ENCODE results near the gene SLC2A8.
A peak's percentile ranks its signal among the peaks of the same experiment; 100 is the strongest.

SLC2A8 gene

GRCh38 chr9:127393645-127394044 lies 3.3 kb upstream of the SLC2A8 start:
- no peak overlapping the region for H3K9ac ChIP-seq (ENCODE audit: low read depth, low read length, poor library complexity)
- whole genome bisulfite sequencing, 2 donors (ENCODE audit: extremely low coverage in 2 of 2, insufficient read length in 2 of 2, insufficient replicate concordance in 1 of 2) = no CpG with 5 or more reads among the region's 2 CpGs
- H4K91ac ChIP-seq (ENCODE audit: low read depth, low read length, poor library complexity) = no peak overlapping the region
- H3K27ac ChIP-seq (replicated peaks; ENCODE audit: low read length) = no peak overlapping the region
- H3K4me1 ChIP-seq (ENCODE audit: control insufficient read depth in 2 of 2, insufficient read depth in 1 of 2, low read depth in 1 of 2, low read length in 2 of 2) = peaks cover 9 to 34% of the 10 kb centered on the region in 2 donors
- H3K4me3 ChIP-seq (ENCODE audit: low read length in 2 of 2) = no peak overlapping the region
- no peak for DNase-seq (ENCODE audit: low spot score)
- no peak overlapping the region for H3K14ac ChIP-seq (ENCODE audit: low read length)
- no peak overlapping the region for H3K4me2 ChIP-seq (ENCODE audit: insufficient read depth, low read length, poor library complexity, severe bottlenecking)
- H2BK15ac ChIP-seq (ENCODE audit: low read length) = no peak overlapping the region
- no peak overlapping the region for H2BK5ac ChIP-seq (ENCODE audit: low read length)
- H2AFZ ChIP-seq (ENCODE audit: low read length) = no peak overlapping the region
- H3K9me3 ChIP-seq (replicated peaks in 1 of 2; ENCODE audit: control insufficient read depth in 2 of 2, insufficient read depth in 1 of 2, low read depth in 1 of 2, low read length in 2 of 2) = peaks cover 0 to 2% of the 10 kb centered on the region in 2 donors
- H2BK12ac ChIP-seq (ENCODE audit: low read length) = no peak overlapping the region
- H3K18ac ChIP-seq (ENCODE audit: low read length) = no peak overlapping the region
- H3K36me3 ChIP-seq (replicated peaks in 1 of 2; ENCODE audit: control insufficient read depth in 2 of 2, insufficient read depth in 2 of 2, low read length in 2 of 2) = no peaks in the 10 kb centered on the region
- no peak overlapping the region for H2AK5ac ChIP-seq (ENCODE audit: low read depth, low read length)
- H3K23ac ChIP-seq (ENCODE audit: low read depth, low read length, poor library complexity) = no peak overlapping the region
- H2BK120ac ChIP-seq (ENCODE audit: low read depth, low read length) = no peak overlapping the region
- no peaks in the 10 kb centered on the region for H3K79me1 ChIP-seq (ENCODE audit: low read depth, low read length)
- H3K27me3 ChIP-seq (ENCODE audit: control insufficient read depth in 3 of 3, insufficient read depth in 3 of 3, low read depth in 1 of 3, low read length in 3 of 3) = peaks cover 0 to 10% (median 0%) of the 10 kb centered on the region in 3 experiments
- H4K8ac ChIP-seq (ENCODE audit: low read depth, low read length) = no peak overlapping the region
- no peak overlapping the region for H3K4ac ChIP-seq (ENCODE audit: low read length)

GRCh38 chr9:127395497-127396252 lies 1.3 kb upstream of the SLC2A8 start:
- peaks cover 9 to 15% of the 10 kb centered on the region in 2 donors for H3K4me1 ChIP-seq (ENCODE audit: control insufficient read depth in 2 of 2, insufficient read depth in 1 of 2, low read depth in 1 of 2, low read length in 2 of 2)
- no CpG with 5 or more reads among the region's 7 CpGs for WGBS, 2 donors (ENCODE audit: extremely low coverage in 2 of 2, insufficient read length in 2 of 2, insufficient replicate concordance in 1 of 2)

GRCh38 chr9:127396253-127396807 lies 639 bp upstream of the SLC2A8 start:
- WGBS, 2 donors (ENCODE audit: extremely low coverage in 2 of 2, insufficient read length in 2 of 2, insufficient replicate concordance in 1 of 2) = no CpG with 5 or more reads among the region's 27 CpGs
- Histone ChIP-seq H3K18ac (ENCODE audit: low read length) (peak overlapping the region; percentile 52), H3K4me1 (ENCODE audit: control insufficient read depth in 2 of 2, insufficient read depth in 1 of 2, low read depth in 1 of 2, low read length in 2 of 2) (peaks cover 9 to 13% of the 10 kb centered on the region in 2 donors), H3K14ac (ENCODE audit: low read length) (no peak overlapping the region), H2BK5ac (ENCODE audit: low read length) (no peak overlapping the region), H2AK5ac (ENCODE audit: low read depth, low read length) (no peak overlapping the region), H3K4ac (ENCODE audit: low read length) (no peak overlapping the region), H3K27me3 (ENCODE audit: control insufficient read depth in 3 of 3, insufficient read depth in 3 of 3, low read depth in 1 of 3, low read length in 3 of 3) (peaks cover 0 to 10% (median 0%) of the 10 kb centered on the region in 3 experiments), H3K9me3 (replicated peaks in 1 of 2; ENCODE audit: control insufficient read depth in 2 of 2, insufficient read depth in 1 of 2, low read depth in 1 of 2, low read length in 2 of 2) (peaks cover 0 to 2% of the 10 kb centered on the region in 2 donors), H3K79me1 (ENCODE audit: low read depth, low read length) (peaks cover 2% of the 10 kb centered on the region), H3K23ac (ENCODE audit: low read depth, low read length, poor library complexity) (peak overlapping the region; percentile 37), H2BK12ac (ENCODE audit: low read length) (no peak overlapping the region), H2BK15ac (ENCODE audit: low read length) (no peak overlapping the region), H3K9ac (ENCODE audit: low read depth, low read length, poor library complexity) (peak overlapping the region; percentile 79), H4K91ac (ENCODE audit: low read depth, low read length, poor library complexity) (no peak overlapping the region), H3K27ac (replicated peaks; ENCODE audit: low read length) (no peak overlapping the region), H3K4me2 (ENCODE audit: insufficient read depth, low read length, poor library complexity, severe bottlenecking) (peak overlapping the region; percentile 82), H3K4me3 (ENCODE audit: low read length in 2 of 2) (peak overlapping the region; percentile 57 to 85), H3K36me3 (replicated peaks in 1 of 2; ENCODE audit: control insufficient read depth in 2 of 2, insufficient read depth in 2 of 2, low read length in 2 of 2) (peaks cover 3 to 20% of the 10 kb centered on the region in 2 donors), H2AFZ (ENCODE audit: low read length) (peak overlapping the region; percentile 93), H4K8ac (ENCODE audit: low read depth, low read length) (no peak overlapping the region), H2BK120ac (ENCODE audit: low read depth, low read length) (no peak overlapping the region)
- no peak for DNase-seq (ENCODE audit: low spot score)

More at GRCh38 chr9:127395497-127396252, 1.3 kb upstream of the SLC2A8 start:
- H3K36me3 ChIP-seq (replicated peaks in 1 of 2; ENCODE audit: control insufficient read depth in 2 of 2, insufficient read depth in 2 of 2, low read length in 2 of 2) = peaks cover 3 to 13% of the 10 kb centered on the region in 2 donors
- H3K23ac ChIP-seq (ENCODE audit: low read depth, low read length, poor library complexity) = peak overlapping the region; percentile 92
- H2BK12ac ChIP-seq (ENCODE audit: low read length) = no peak overlapping the region
- no peak overlapping the region for H4K91ac ChIP-seq (ENCODE audit: low read depth, low read length, poor library complexity)
- H3K14ac ChIP-seq (ENCODE audit: low read length) = no peak overlapping the region
- peak overlapping the region; percentile 49 for H2AK5ac ChIP-seq (ENCODE audit: low read depth, low read length)
- peak overlapping the region; percentile 93 for H2AFZ ChIP-seq (ENCODE audit: low read length)
- no peak overlapping the region for H3K18ac ChIP-seq (ENCODE audit: low read length)
- H4K8ac ChIP-seq (ENCODE audit: low read depth, low read length) = no peak overlapping the region
- no peak overlapping the region for H3K27ac ChIP-seq (replicated peaks; ENCODE audit: low read length)
- H2BK120ac ChIP-seq (ENCODE audit: low read depth, low read length) = no peak overlapping the region
- H3K4me3 ChIP-seq (ENCODE audit: low read length in 2 of 2) = peak overlapping the region; percentile 57 to 85
- H2BK5ac ChIP-seq (ENCODE audit: low read length) = no peak overlapping the region
- peak overlapping the region; percentile 30 for H3K4ac ChIP-seq (ENCODE audit: low read length)
- H3K9ac ChIP-seq (ENCODE audit: low read depth, low read length, poor library complexity) = peak overlapping the region; percentile 16
- DNase-seq (ENCODE audit: low spot score) = no peak
- peaks cover 2% of the 10 kb centered on the region for H3K79me1 ChIP-seq (ENCODE audit: low read depth, low read length)
- peak overlapping the region; percentile 82 for H3K4me2 ChIP-seq (ENCODE audit: insufficient read depth, low read length, poor library complexity, severe bottlenecking)
- peaks cover 0 to 10% (median 0%) of the 10 kb centered on the region in 3 experiments for H3K27me3 ChIP-seq (ENCODE audit: control insufficient read depth in 3 of 3, insufficient read depth in 3 of 3, low read depth in 1 of 3, low read length in 3 of 3)
- H3K9me3 ChIP-seq (replicated peaks in 1 of 2; ENCODE audit: control insufficient read depth in 2 of 2, insufficient read depth in 1 of 2, low read depth in 1 of 2, low read length in 2 of 2) = peaks cover 0 to 2% of the 10 kb centered on the region in 2 donors
- H2BK15ac ChIP-seq (ENCODE audit: low read length) = no peak overlapping the region

GRCh38 chr9:127397646-127398274 lies 791 bp downstream of the SLC2A8 start:
- Histone ChIP-seq H3K27ac (replicated peaks; ENCODE audit: low read length) (no peak overlapping the region), H3K18ac (ENCODE audit: low read length) (peak overlapping the region; percentile 77), H2BK15ac (ENCODE audit: low read length) (no peak overlapping the region), H3K14ac (ENCODE audit: low read length) (peak overlapping the region; percentile 84), H3K9ac (ENCODE audit: low read depth, low read length, poor library complexity) (peak overlapping the region; percentile 98), H2BK5ac (ENCODE audit: low read length) (no peak overlapping the region), H3K4me1 (ENCODE audit: control insufficient read depth in 2 of 2, insufficient read depth in 1 of 2, low read depth in 1 of 2, low read length in 2 of 2) (peaks cover 9 to 13% of the 10 kb centered on the region in 2 donors), H4K91ac (ENCODE audit: low read depth, low read length, poor library complexity) (no peak overlapping the region), H3K23ac (ENCODE audit: low read depth, low read length, poor library complexity) (peak overlapping the region; percentile 99), H3K4ac (ENCODE audit: low read length) (no peak overlapping the region), H2BK120ac (ENCODE audit: low read depth, low read length) (no peak overlapping the region), H3K9me3 (replicated peaks in 1 of 2; ENCODE audit: control insufficient read depth in 2 of 2, insufficient read depth in 1 of 2, low read depth in 1 of 2, low read length in 2 of 2) (peaks cover 0 to 2% of the 10 kb centered on the region in 2 donors), H3K4me2 (ENCODE audit: insufficient read depth, low read length, poor library complexity, severe bottlenecking) (peak overlapping the region; percentile 95), H3K36me3 (replicated peaks in 1 of 2; ENCODE audit: control insufficient read depth in 2 of 2, insufficient read depth in 2 of 2, low read length in 2 of 2) (peaks cover 5 to 34% of the 10 kb centered on the region in 2 donors), H4K8ac (ENCODE audit: low read depth, low read length) (no peak overlapping the region), H3K4me3 (ENCODE audit: low read length in 2 of 2) (peak overlapping the region; percentile 80 to 99), H2AFZ (ENCODE audit: low read length) (peak overlapping the region; percentile 94), H2AK5ac (ENCODE audit: low read depth, low read length) (no peak overlapping the region), H3K79me1 (ENCODE audit: low read depth, low read length) (peaks cover 4% of the 10 kb centered on the region), H3K27me3 (ENCODE audit: control insufficient read depth in 3 of 3, insufficient read depth in 3 of 3, low read depth in 1 of 3, low read length in 3 of 3) (peaks cover 0 to 10% (median 0%) of the 10 kb centered on the region in 3 experiments), H2BK12ac (ENCODE audit: low read length) (no peak overlapping the region)
- WGBS, 2 donors (ENCODE audit: extremely low coverage in 2 of 2, insufficient read length in 2 of 2, insufficient replicate concordance in 1 of 2) = no CpG with 5 or more reads among the region's 55 CpGs
- peak; percentile 44 for DNase-seq (ENCODE audit: low spot score)
